Activated T-cell treated with anti-CD3 and anti-CD28 coated beads, Interleukin-2, amount 50 U/mL, for 48 hours (primary cell): Measurements from ENCODE around the gene BLCAP.
"Not testable (repeated sequence)": the region's sequence is repeated elsewhere in the genome, so short reads cannot be mapped to it uniquely, and the experiment has no call there.

Experiments
- DNase-seq, 2 experiments: peaks; one replicate each; pipeline ENCODE4 v3.0.0-alpha.2; 2020

Gene BLCAP, protein sequence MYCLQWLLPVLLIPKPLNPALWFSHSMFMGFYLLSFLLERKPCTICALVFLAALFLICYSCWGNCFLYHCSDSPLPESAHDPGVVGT

GRCh38 chr20:37527638-37528445 is at the start of gene BLCAP:
Gene BLCAP (minus strand): TSS chr20:37527876. CDS start chr20:37519174, 8,702 bp downstream.
- peak; percentile 94 to 96 for DNase-seq

DNA sequence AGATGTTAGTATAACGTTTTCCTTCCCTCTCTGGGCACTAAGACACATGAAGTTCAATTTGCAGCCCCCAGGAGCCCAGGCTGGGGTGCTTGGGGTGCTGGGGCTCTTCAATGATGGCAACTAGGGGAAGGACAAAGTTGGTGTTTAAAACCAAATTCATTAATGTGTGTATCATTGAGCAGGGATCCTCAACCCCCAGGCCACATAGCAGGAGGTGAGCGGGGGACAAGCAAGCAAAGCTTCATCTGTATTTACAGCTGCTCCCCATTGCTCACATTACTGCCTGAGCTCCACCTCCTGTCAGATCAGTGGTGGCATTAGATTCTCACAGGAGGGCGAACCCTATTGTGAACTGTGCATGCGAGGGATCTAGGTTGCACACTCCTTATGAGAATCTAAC is 49.8 kb upstream of the BLCAP start:
- not testable (repeated sequence) for DNase-seq

DNA sequence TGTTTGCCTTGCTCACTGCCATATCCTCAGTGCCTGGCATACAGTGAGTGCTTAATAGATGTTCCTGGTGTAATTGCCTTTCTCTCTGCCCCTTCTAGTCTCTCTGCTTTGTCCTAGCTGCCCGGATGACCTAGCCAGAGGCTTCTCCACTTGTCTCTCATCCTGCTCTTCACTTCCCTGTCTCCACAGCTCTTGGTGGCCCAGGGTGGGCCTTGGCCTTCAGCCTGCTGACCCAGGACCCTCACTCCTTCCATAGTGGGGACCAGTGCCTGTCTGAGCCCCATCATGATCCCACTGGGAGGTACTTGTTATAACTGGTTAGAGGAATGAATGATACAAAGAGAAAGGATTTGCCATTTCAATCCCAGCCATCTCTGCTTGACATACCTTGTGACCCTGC is 49.2 kb upstream of the BLCAP start:
- DNase-seq: no peak

DNA sequence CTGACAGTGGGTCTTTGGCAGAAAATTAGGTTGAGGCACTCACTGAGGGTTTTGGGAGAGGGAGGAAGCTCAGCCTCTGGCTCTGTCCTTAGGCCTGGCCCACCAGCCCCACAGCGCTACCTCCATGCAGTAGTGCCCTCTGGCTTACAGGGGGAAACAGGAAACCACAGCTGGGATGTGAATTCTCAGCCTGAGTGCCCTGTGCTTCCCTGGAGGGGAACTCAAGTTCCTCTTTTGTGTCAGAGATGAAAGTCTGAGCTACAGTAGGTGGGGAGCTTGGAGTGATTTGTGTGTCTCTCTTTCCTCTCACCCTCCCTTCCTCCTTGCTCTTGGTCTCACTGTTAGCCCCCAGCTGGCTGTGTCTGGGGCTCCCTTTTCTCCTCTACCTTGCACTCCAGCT is 48.2 kb upstream of the BLCAP start:
- DNase-seq: no peak

DNA sequence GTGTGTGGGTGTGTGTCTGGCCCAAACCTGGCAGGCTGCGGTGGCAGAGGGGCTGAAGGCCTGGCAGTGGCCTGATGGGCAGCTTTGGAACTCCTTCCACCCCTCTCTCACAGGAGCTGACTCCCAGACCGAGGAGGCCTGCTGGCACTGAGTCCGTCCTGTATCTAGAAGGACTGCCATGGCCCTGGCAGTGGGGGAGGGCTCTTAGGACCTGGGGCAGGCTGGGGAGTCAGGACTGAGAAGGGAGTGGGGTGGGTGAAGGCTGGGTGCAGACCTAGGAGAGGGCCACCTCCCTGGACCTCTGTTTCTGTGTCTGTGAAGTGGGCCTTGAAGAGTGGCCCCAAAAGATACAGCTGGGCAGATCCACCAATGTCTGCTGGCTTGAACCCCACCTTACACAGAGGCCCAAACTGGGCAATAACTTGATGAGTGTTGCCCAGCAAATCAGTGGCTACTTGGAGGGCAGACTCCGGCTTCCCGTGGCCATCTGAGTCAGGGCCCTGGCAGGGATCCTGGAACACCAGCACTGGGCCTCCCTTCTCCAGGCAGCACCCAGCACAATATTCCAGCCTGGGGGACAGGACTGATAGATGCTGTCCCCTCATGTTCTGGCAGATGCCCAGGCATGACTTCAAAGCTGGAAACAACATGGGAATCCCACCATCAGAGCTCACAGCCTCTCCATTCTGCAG is 46.7 kb upstream of the BLCAP start:
- DNase-seq: no peak

DNA sequence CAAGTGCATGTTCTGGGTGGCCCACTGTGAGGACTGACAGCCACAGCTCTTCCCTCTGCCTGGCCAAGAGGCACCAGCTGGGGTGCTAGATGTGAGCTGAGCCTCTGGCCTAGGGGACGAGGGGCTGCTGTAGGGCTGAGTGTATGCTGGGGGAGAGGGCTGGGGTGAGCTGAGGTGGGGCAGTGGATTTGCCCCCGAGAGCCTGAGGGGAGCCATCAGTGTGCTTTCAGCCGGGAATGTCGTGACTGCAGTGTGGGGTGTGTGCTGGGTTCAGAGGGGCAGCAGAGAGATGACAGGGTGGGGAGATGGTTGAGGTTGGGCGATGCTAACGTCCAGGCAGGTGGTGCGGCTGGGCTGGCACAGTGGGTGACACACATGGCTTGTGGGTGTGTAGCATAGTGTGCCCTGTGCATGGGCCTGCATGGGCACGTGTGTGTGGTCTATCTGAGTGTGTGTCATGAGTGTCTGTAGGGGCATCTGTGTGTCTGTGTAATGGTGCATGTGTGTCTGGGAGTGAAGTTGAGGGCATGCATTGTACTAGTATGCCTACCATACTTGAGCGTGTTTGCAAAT is 46.0 kb upstream of the BLCAP start:
- DNase-seq: no peak

GRCh38 chr20:37571033-37571432 is 43.4 kb upstream of the BLCAP start:
- no peak for DNase-seq

- DNase-seq: no peak
These were observed 42.7 kb upstream of the BLCAP start for GRCh38 chr20:37570419-37570818.

- DNase-seq: no peak
These were observed 40.3 kb upstream of the BLCAP start for GRCh38 chr20:37567671-37568588.

GRCh38 chr20:37567331-37567665 is 39.6 kb upstream of the BLCAP start:
- no peak for DNase-seq

DNA sequence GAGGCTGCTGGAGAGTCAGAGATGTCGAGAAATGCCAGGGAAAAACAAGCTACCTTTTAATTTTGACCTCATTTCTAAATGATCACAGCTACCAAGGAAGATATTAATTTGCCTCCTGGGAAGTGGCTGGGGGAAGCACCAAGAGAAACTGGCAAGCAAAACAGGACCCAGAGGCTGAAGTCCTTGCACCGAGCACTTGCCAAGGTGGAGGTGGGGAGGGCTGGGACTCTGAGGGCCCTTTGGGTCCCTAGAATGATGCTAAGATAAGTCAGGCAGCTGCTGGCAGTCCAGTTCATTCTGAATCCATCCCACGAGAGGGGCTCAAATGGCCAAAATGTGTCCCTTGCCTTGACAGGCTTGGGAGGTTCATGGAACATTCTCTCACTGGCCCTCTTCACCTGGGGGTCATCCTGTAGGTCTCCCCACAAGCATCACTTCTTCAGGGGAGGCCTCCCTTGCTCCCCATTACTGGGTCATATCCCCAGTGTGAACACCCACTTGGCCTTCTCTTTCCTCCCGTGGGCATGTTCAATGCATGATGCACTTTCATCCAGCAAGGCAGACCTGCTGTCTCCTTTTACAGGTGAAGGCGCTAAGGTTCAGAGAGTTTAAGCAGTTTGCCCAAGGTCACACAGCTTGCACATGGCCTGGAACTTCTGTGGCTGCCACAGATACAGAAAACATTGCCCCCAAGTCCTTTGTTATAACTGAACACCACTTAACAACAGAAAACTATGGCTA is 39.1 kb upstream of the BLCAP start:
- DNase-seq: no peak

- no peak for DNase-seq
These were observed 37.6 kb upstream of the BLCAP start for GRCh38 chr20:37565134-37565811.

DNA sequence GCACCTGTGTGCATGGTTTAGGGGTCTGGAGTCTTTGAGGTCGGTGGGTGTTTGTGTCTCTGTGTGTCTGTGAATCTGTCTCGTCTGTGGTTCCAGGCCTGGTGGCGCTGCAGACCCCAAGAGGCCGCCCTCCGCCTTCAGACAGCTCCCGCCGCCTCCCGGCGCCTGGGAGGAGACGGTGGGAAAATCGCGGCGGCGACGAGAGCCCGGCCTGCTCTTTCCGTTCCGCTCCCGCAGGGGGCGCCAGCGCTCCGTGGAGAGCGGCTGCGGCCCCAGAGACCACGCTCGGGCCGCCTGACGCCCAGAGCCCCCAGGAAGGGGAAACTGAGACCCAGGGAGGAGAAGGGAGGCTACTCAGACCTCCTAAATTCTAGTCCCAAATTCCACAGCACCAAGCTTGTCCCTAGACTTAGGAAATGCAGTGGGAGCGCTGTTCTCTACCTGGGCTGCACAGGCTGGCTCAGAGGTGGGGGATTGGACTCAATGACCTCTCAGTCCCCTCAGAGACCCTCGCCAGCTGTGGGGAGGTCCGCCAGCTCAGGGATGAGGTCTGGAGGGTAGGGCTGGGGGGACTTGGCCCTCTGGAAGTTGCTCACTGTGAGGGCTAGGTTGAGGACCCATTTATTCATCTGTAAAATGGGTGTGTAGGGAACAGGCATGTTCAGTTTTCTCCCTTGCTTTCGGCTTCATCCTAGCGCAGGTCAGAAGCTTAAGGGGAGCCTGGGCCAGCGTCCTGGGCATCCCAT is 36.9 kb upstream of the BLCAP start:
- DNase-seq: peak; percentile 62 to 69

- no peak for DNase-seq
These were observed 36.3 kb upstream of the BLCAP start for GRCh38 chr20:37564016-37564387.

GRCh38 chr20:37562695-37563480 is 35.2 kb upstream of the BLCAP start:
- DNase-seq: no peak

DNA sequence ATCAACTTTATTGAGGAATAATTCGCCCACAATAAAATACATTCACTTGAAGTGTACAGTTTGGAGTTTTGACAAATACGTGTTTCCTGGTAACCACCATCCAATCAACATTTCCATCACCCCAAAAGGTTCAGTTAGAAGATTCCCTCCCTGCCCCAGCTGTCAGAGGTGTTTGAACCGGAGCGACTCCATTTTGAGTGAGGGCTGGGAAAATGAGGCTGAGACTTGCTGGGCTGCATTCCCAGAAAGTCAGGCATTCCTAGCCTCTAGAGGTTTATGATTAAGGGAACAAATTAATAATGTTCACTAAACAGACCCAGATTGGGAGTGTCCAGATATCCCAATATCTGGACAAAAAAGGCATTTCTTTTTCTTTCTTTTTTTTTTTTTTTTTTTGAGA is 33.0 kb upstream of the BLCAP start:
- DNase-seq: no peak

GRCh38 chr20:37559312-37560027 is 31.8 kb upstream of the BLCAP start:
- DNase-seq: no peak

- DNase-seq: no peak
These were observed 31.1 kb upstream of the BLCAP start for GRCh38 chr20:37558779-37559178.

- no peak for DNase-seq
These were observed 30.6 kb upstream of the BLCAP start for GRCh38 chr20:37558306-37558705.
